ENCODE results near the gene METTL6. TPM values are rescaled to one million over a fixed set of nuclear protein-coding genes. Genes with fewer than 3 reads are reported as not detected.
"Not testable (repeated sequence)": the region's sequence is repeated elsewhere in the genome, so short reads cannot be mapped to it uniquely, and the experiment has no call there.

METTL6 gene
- polyA plus RNA-seq, 1 experiment, result 25.9 TPM

- no peaks in the 10 kb centered on the region for H3K27me3 ChIP-seq (ENCODE audit: control insufficient read depth, insufficient read depth, low read length)
- H3K9me3 ChIP-seq (ENCODE audit: control insufficient read depth, insufficient read depth, low read length), result no peaks in the 10 kb centered on the region
- no peak overlapping the region for H3K4me3 ChIP-seq (ENCODE audit: low read depth, low read length)
- POLR2A ChIA-PET, result no interaction called here
- CTCF ChIA-PET, result interaction anchor here (3.0 kb wide), 1 partner anchor 107 kb away, joined by 52 read pairs; no protein-coding TSS in a partner anchor
- TF ChIP-seq, protein P1, sequence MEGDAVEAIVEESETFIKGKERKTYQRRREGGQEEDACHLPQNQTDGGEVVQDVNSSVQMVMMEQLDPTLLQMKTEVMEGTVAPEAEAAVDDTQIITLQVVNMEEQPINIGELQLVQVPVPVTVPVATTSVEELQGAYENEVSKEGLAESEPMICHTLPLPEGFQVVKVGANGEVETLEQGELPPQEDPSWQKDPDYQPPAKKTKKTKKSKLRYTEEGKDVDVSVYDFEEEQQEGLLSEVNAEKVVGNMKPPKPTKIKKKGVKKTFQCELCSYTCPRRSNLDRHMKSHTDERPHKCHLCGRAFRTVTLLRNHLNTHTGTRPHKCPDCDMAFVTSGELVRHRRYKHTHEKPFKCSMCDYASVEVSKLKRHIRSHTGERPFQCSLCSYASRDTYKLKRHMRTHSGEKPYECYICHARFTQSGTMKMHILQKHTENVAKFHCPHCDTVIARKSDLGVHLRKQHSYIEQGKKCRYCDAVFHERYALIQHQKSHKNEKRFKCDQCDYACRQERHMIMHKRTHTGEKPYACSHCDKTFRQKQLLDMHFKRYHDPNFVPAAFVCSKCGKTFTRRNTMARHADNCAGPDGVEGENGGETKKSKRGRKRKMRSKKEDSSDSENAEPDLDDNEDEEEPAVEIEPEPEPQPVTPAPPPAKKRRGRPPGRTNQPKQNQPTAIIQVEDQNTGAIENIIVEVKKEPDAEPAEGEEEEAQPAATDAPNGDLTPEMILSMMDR (IDR thresholded peaks at IDR 0.05; ENCODE audit: low read depth, low read length), result no peak
- H3K27ac ChIP-seq (ENCODE audit: low read depth, low read length), result no peak overlapping the region
- DNase-seq (ENCODE audit: low read depth, low spot score), result no peak
Measured at GRCh38 chr3:15375461-15376000, 51.8 kb downstream of the METTL6 start.

- POLR2A ChIA-PET, result no interaction called here
- CTCF ChIA-PET, result interaction anchor here (1.2 to 1.8 kb wide), 2 partner anchors 32 to 105 kb away, joined by 3 to 9 read pairs; no protein-coding TSS in a partner anchor
- TF ChIP-seq, protein P1 (IDR thresholded peaks at IDR 0.05; ENCODE audit: low read depth, low read length), result no peak
- Histone ChIP-seq H3K9me3 (ENCODE audit: control insufficient read depth, insufficient read depth, low read length) (no peaks in the 10 kb centered on the region), H3K4me3 (ENCODE audit: low read depth, low read length) (no peak overlapping the region), H3K27me3 (ENCODE audit: control insufficient read depth, insufficient read depth, low read length) (peaks cover 3% of the 10 kb centered on the region), H3K27ac (ENCODE audit: low read depth, low read length) (no peak overlapping the region)
- DNase-seq (ENCODE audit: low read depth, low spot score), result no peak
Measured at GRCh38 chr3:15372918-15373317, 54.4 kb downstream of the METTL6 start.

- no peaks in the 10 kb centered on the region for H3K9me3 ChIP-seq (ENCODE audit: control insufficient read depth, insufficient read depth, low read length)
- ChIA-PET CTCF (interaction anchor here (2.8 kb wide), 1 partner anchor 101 kb away, joined by 15 read pairs; no protein-coding TSS in a partner anchor), POLR2A (no interaction called here)
- H3K27ac ChIP-seq (ENCODE audit: low read depth, low read length), result no peak overlapping the region
- DNase-seq (ENCODE audit: low read depth, low spot score), result no peak
- TF ChIP-seq, protein P1 (IDR thresholded peaks at IDR 0.05; ENCODE audit: low read depth, low read length), result no peak
- peaks cover 3% of the 10 kb centered on the region for H3K27me3 ChIP-seq (ENCODE audit: control insufficient read depth, insufficient read depth, low read length)
- H3K4me3 ChIP-seq (ENCODE audit: low read depth, low read length), result no peak overlapping the region
Measured at GRCh38 chr3:15368561-15369135, 58.7 kb downstream of the METTL6 start.

GRCh38 chr3:15367059-15367458 is 60.3 kb downstream of the METTL6 start:
- Histone ChIP-seq H3K27ac (ENCODE audit: low read depth, low read length) (no peak overlapping the region), H3K9me3 (ENCODE audit: control insufficient read depth, insufficient read depth, low read length) (no peaks in the 10 kb centered on the region), H3K27me3 (ENCODE audit: control insufficient read depth, insufficient read depth, low read length) (peaks cover 3% of the 10 kb centered on the region), H3K4me3 (ENCODE audit: low read depth, low read length) (no peak overlapping the region)
- ChIA-PET POLR2A (no interaction called here), CTCF (interaction anchor here (0.5 to 2.8 kb wide), 5 partner anchors 11 to 99 kb away, joined by 3 to 15 read pairs (median 3); partner anchors contain the start of gene SH3BP5)
- no peak for DNase-seq (ENCODE audit: low read depth, low spot score)
- TF ChIP-seq, protein P1 (IDR thresholded peaks at IDR 0.05; ENCODE audit: low read depth, low read length), result no peak

DNA sequence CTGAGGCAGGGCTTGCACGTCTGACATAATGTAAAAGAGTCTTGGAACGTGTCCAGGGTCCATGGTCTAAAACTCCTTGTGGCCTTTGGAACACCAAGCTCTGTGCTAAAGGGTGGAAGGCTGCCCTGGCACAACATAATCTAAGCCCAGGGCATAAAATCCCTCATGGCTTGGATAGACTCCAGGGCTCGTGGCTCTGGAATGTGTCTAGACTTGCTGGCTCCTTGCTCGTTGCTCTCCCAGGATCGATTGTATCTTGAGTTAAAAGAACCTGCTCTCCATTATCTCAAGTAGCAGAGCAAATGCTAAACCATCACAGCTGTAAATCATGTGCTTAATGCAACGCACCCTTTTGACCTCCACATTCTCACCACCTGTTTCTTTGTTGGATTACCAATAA is 63.3 kb downstream of the METTL6 start:
- H3K4me3 ChIP-seq (ENCODE audit: low read depth, low read length); H3K9me3 ChIP-seq (ENCODE audit: control insufficient read depth, insufficient read depth, low read length); H3K27me3 ChIP-seq (ENCODE audit: control insufficient read depth, insufficient read depth, low read length); H3K27ac ChIP-seq (ENCODE audit: low read depth, low read length); POLR2A ChIA-PET; DNase-seq (ENCODE audit: low read depth, low spot score): not testable (repeated sequence)
- CTCF ChIA-PET, result interaction anchor here (1.7 kb wide), 1 partner anchor 96 kb away, joined by 4 read pairs; no protein-coding TSS in a partner anchor

Data from AG04450 (cell line).